Ovary (tissue), 3 donors: ENCODE results near the gene LIN28B.
"Not testable (repeated sequence)": the region's sequence is repeated elsewhere in the genome, so short reads cannot be mapped to it uniquely, and the experiment has no call there.

Source experiments
- POLR2A ChIP-seq: fragments of 450-650 bp; IDR thresholded peaks from one replicate; pipeline ENCODE4 v1.6.1; 2017; ENCODE audit warnings: antibody characterized with exemption, mild to moderate bottlenecking, moderate library complexity
- TF ChIP-seq, protein P1 (sequence below), 3 donors: fragments of 450-650 bp in 2 of 3; fragments of 200-600 bp in 1 of 3; IDR thresholded peaks; one replicate each; pipeline versions ENCODE4 v1.5.1 to v1.8.0; 2016 to 2022; ENCODE audit warnings: antibody characterized with exemption in 3 of 3, mild to moderate bottlenecking in 1 of 3
- donor health status: DM: no; HTN: no; CAD: no.

DNA sequence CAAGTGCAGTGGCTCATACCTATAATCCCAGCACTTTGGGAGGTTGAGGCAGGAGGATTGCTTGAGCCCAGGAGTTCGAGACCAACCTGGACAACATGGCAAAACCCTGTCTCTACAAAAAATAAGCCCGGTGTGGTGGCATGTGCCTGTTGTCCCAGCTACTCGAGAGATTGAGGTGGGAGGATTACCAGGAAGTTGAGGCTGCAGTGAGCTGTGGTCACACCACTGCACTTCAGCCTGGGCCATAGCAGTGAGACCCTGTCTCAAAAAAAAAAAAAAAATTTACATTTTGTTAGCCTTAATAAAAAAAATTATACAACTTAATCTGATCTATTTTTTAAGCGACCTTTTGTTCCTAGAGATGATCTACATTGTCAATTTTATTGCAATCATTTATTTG lies 56.6 kb downstream of the LIN28B start:
- TF ChIP-seq, protein P1, sequence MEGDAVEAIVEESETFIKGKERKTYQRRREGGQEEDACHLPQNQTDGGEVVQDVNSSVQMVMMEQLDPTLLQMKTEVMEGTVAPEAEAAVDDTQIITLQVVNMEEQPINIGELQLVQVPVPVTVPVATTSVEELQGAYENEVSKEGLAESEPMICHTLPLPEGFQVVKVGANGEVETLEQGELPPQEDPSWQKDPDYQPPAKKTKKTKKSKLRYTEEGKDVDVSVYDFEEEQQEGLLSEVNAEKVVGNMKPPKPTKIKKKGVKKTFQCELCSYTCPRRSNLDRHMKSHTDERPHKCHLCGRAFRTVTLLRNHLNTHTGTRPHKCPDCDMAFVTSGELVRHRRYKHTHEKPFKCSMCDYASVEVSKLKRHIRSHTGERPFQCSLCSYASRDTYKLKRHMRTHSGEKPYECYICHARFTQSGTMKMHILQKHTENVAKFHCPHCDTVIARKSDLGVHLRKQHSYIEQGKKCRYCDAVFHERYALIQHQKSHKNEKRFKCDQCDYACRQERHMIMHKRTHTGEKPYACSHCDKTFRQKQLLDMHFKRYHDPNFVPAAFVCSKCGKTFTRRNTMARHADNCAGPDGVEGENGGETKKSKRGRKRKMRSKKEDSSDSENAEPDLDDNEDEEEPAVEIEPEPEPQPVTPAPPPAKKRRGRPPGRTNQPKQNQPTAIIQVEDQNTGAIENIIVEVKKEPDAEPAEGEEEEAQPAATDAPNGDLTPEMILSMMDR (IDR thresholded peaks at IDR 0.05): not testable (repeated sequence)
- TF ChIP-seq POLR2A: not testable (repeated sequence)
